HG02642 (cell line): Measurements from ENCODE around the gene IQSEC1.

ENCODE experiments used
- ATAC-seq: cut with Tn5 transposase; IDR thresholded peaks from one replicate; pipeline ENCODE4 v1.9.1; 2021; ENCODE audit warnings: mild to moderate bottlenecking; ENCODE audit not compliant: unreplicated experiment, poor library complexity

IQSEC1 gene

GRCh38 chr3:13018561-13019242 lies 54.5 kb downstream of the IQSEC1 start:
- no peak for ATAC-seq

- no peak for ATAC-seq
Observed at GRCh38 chr3:13018043-13018451, 55.2 kb downstream of the IQSEC1 start.

- no peak for ATAC-seq
Observed at GRCh38 chr3:13017361-13018042, 55.7 kb downstream of the IQSEC1 start.

GRCh38 chr3:13016721-13017255 lies 56.4 kb downstream of the IQSEC1 start:
- no peak for ATAC-seq

GRCh38 chr3:13016083-13016720 lies 57.0 kb downstream of the IQSEC1 start:
- ATAC-seq: peak; percentile 37

- ATAC-seq: peak; percentile 27
Observed at GRCh38 chr3:13015286-13016082, 57.7 kb downstream of the IQSEC1 start.

GRCh38 chr3:13014755-13015285 lies 58.4 kb downstream of the IQSEC1 start:
- ATAC-seq: no peak

GRCh38 chr3:13013994-13014754 lies 59.1 kb downstream of the IQSEC1 start:
- no peak for ATAC-seq

GRCh38 chr3:13013566-13013965 lies 59.7 kb downstream of the IQSEC1 start:
- no peak for ATAC-seq

- no peak for ATAC-seq
Observed at GRCh38 chr3:13013151-13013561, 60.1 kb downstream of the IQSEC1 start.

GRCh38 chr3:13012221-13012691 lies 61.0 kb downstream of the IQSEC1 start:
- peak; percentile 31 for ATAC-seq

GRCh38 chr3:13011573-13012220 lies 61.5 kb downstream of the IQSEC1 start:
- ATAC-seq: peak; percentile 49

- no peak for ATAC-seq
Observed at GRCh38 chr3:13010780-13011572, 62.3 kb downstream of the IQSEC1 start.

GRCh38 chr3:13009946-13010315 lies 63.3 kb downstream of the IQSEC1 start:
- no peak for ATAC-seq

- ATAC-seq: peak; percentile 30
Observed at GRCh38 chr3:13009132-13009945, 63.9 kb downstream of the IQSEC1 start.

GRCh38 chr3:13008155-13008995 lies 64.9 kb downstream of the IQSEC1 start:
- no peak for ATAC-seq
